Measurements from ENCODE around the gene ZNF628.

- no peak for TF ChIP-seq ATF2 (IDR thresholded peaks at IDR 0.05; ENCODE audit: low read length)
- TF ChIP-seq, protein P1, sequence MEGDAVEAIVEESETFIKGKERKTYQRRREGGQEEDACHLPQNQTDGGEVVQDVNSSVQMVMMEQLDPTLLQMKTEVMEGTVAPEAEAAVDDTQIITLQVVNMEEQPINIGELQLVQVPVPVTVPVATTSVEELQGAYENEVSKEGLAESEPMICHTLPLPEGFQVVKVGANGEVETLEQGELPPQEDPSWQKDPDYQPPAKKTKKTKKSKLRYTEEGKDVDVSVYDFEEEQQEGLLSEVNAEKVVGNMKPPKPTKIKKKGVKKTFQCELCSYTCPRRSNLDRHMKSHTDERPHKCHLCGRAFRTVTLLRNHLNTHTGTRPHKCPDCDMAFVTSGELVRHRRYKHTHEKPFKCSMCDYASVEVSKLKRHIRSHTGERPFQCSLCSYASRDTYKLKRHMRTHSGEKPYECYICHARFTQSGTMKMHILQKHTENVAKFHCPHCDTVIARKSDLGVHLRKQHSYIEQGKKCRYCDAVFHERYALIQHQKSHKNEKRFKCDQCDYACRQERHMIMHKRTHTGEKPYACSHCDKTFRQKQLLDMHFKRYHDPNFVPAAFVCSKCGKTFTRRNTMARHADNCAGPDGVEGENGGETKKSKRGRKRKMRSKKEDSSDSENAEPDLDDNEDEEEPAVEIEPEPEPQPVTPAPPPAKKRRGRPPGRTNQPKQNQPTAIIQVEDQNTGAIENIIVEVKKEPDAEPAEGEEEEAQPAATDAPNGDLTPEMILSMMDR (IDR thresholded peaks at IDR 0.05; ENCODE audit: control extremely low read depth in 1 of 3, insufficient read depth in 1 of 3, low read depth in 1 of 3, low read length in 3 of 3), result no peak
Observed at GRCh38 chr19:55443045-55443823, 33.2 kb upstream of the ZNF628 start, which contains the start of gene SHISA7.
